HUES48 (cell line): ENCODE measurements around the gene BABAM2.
"Not testable (repeated sequence)": the region's sequence is repeated elsewhere in the genome, so short reads cannot be mapped to it uniquely, and the experiment has no call there.

ENCODE experiments used
- H3K27ac ChIP-seq: one replicate; pipeline ENCODE4 v1.7.0; 2013; ENCODE audit warnings: low read depth, low read length, inconsistent platforms
- H3K27me3 ChIP-seq: 2 replicates; pipeline ENCODE4 v1.6.1; 2013; ENCODE audit warnings: mild to moderate bottlenecking, low read length; ENCODE audit not compliant: control insufficient read depth, insufficient read depth
- H3K36me3 ChIP-seq: 2 replicates; pipeline ENCODE4 v1.6.1; 2013; ENCODE audit warnings: low read length; ENCODE audit not compliant: control insufficient read depth, insufficient read depth
- H3K4me1 ChIP-seq: 2 replicates; pipeline ENCODE4 v1.6.1; 2013; ENCODE audit warnings: mild to moderate bottlenecking, low read length; ENCODE audit not compliant: control insufficient read depth, insufficient read depth
- H3K4me3 ChIP-seq: 2 replicates; pipeline ENCODE4 v1.5.1; 2013; ENCODE audit warnings: mild to moderate bottlenecking, low read depth, low read length
- H3K9ac ChIP-seq: 2 replicates; pipeline ENCODE4 v1.6.1; 2013; ENCODE audit warnings: mild to moderate bottlenecking, low read depth, low read length, moderate library complexity
- H3K9me3 ChIP-seq: 2 replicates; pipeline ENCODE4 v1.6.1; 2013; ENCODE audit warnings: low read length; ENCODE audit not compliant: control insufficient read depth, insufficient read depth

BABAM2 gene

DNA sequence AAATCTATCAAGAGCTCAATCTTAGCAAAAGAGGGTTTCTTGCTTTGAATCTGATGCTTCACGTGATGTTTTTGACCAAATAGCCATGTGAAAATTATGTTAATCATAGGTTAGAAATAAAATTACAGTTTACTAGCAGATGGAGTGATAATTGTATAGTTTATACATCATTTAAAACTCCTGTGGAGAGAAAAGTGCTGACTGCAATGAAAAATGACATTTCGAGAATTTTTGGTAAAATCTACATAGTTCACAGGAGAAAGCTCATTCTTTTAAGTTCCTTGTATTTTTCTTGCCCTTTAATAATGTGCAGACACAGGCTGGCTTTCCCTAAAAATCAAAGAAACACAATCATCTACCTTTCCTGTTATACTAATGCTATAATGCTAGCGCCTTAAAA is 33.6 kb upstream of the BABAM2 start:
- H3K9me3 ChIP-seq, result peaks cover 5% of the 10 kb centered on the region; the same call in 1 of the 2 replicates
- no peaks in the 10 kb centered on the region; the same call in none of the 2 replicates for H3K27me3 ChIP-seq
- no peak overlapping the region for H3K27ac ChIP-seq
- H3K9ac ChIP-seq, result no peak overlapping the region
- H3K4me1 ChIP-seq, result no peaks in the 10 kb centered on the region
- no peak overlapping the region for H3K4me3 ChIP-seq
- no peaks in the 10 kb centered on the region for H3K36me3 ChIP-seq

DNA sequence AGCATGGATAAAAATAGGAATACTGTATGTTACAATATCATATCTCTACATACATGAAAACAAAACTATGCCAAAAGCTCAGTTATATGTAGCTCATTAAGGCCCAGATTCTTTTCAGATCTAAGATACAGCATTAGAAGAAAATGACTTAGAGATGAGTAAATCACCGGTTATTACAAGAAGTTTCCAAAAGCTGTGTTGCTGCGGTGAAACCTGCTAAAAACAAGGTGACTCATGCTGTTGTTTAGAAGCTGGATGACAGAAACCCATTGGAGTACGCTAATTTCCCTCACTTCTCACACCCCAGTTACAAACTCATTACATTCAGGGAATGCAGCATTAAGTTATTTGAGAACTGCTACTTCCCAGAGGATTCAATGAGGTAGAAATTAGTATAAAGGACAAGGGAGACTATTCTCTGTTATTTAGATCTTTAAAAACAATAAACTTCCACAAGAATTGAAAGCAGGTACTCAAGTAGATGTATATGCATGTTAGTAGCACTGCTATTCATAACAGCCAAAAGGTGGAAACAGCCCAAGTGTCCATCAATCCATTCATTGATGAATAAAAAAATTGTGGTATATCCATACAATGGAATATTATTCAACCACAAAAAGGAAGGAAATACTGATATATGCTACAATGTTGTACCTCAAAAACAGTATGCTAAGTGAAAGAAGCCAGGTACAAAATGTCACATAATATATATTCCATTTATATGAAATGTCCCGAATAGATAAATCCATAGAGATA is 32.9 kb upstream of the BABAM2 start:
- no peaks in the 10 kb centered on the region for H3K4me1 ChIP-seq
- no peak overlapping the region for H3K4me3 ChIP-seq
- no peak overlapping the region for H3K9ac ChIP-seq
- H3K27ac ChIP-seq, result no peak overlapping the region
- no peaks in the 10 kb centered on the region; the same call in none of the 2 replicates for H3K27me3 ChIP-seq
- H3K9me3 ChIP-seq, result peaks cover 5% of the 10 kb centered on the region; the same call in 1 of the 2 replicates
- H3K36me3 ChIP-seq, result no peaks in the 10 kb centered on the region

DNA sequence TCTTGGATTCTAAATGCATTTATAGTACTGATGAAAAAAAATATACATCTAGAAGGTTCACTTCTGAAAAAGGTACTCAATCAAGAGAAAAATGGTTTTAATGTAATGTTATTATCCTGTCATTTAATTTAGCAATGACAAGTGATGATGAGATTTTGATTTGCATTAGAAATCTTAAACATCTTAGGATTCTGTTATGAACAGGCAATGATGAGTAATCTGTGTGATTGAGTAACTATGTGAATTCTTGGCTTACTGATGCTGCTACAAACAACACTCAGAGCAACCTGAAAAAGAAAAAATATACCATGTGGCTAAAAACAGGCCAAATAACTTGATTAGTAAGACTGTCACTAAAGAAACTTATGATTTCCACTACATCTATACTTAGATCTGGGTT is 30.4 kb upstream of the BABAM2 start:
- H3K4me1 ChIP-seq, result no peaks in the 10 kb centered on the region
- H3K9ac ChIP-seq, result no peak overlapping the region
- H3K36me3 ChIP-seq, result no peaks in the 10 kb centered on the region
- peaks cover 5% of the 10 kb centered on the region; the same call in 1 of the 2 replicates for H3K9me3 ChIP-seq
- H3K27ac ChIP-seq, result no peak overlapping the region
- no peak overlapping the region for H3K4me3 ChIP-seq
- peaks cover 13% of the 10 kb centered on the region for H3K27me3 ChIP-seq

DNA sequence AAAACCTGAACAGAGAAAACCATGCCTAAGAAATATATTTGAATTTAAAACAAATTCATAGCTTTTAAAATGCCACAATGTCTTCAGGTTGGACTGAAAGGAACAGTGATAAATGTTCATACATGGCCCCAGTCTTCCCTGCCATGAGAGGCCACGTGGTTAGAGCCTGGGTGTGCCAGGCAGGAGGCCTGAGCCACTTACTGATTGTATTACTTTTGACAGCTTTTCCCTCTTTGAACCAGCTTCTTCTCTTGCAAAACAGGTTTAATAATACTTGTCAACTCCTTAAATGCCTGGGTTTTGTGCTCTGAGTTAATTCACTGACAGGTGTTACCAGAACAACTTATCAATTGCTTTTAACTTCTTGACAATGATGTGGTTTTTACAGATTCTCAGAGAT is 27.4 kb upstream of the BABAM2 start:
- Histone ChIP-seq H3K27me3 (peaks cover 13% of the 10 kb centered on the region), H3K9ac (no peak overlapping the region), H3K36me3 (no peaks in the 10 kb centered on the region), H3K4me1 (no peaks in the 10 kb centered on the region), H3K9me3 (no peaks in the 10 kb centered on the region), H3K4me3 (no peak overlapping the region), H3K27ac (no peak overlapping the region)

DNA sequence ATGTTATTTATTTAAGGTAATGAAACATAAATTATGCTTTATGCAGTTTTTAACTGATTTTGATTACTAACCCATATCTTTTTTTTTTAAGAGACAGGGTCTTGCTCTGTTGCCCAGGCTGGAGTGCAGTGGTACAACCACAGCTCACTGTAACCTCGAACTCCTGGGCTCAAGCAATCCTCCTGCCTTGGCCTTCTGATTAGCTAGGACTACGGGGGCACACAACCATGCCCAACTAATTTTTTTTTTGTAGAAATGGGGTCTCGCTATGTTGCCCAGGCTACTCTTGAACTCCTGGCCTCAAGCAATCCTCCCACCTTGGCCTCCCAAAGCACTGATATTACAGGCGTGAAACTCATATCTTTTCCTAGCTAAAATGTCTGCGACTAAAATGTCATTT is 26.6 kb upstream of the BABAM2 start:
- H3K9ac ChIP-seq, H3K36me3 ChIP-seq, H3K27ac ChIP-seq, H3K9me3 ChIP-seq, H3K4me3 ChIP-seq, H3K4me1 ChIP-seq: not testable (repeated sequence)
- peaks cover 13% of the 10 kb centered on the region for H3K27me3 ChIP-seq

DNA sequence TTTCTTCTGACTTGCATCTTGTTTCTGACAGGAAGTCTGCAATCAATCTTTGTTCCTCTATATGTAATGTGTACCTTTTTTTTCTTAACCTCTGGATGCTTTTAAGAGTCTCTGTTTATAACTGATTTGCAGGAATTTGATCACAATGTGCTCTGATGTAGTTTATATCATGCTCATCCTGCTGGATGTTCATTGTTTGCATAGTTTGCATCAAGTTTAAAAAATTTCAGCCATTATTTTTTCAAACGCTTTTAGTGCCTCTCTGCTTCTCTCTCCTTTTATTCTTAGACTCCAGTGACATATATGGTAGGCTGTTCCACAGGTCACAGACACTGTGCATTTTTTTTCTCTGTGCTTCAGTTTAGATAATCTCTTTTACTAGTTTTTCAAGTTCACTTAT is 24.3 kb upstream of the BABAM2 start:
- no peak overlapping the region for H3K4me3 ChIP-seq
- H3K4me1 ChIP-seq, result no peaks in the 10 kb centered on the region
- peaks cover 13% of the 10 kb centered on the region; the same call in 1 of the 2 replicates for H3K27me3 ChIP-seq
- no peak overlapping the region for H3K27ac ChIP-seq
- H3K36me3 ChIP-seq, result no peaks in the 10 kb centered on the region
- H3K9ac ChIP-seq, result no peak overlapping the region
- no peaks in the 10 kb centered on the region for H3K9me3 ChIP-seq

DNA sequence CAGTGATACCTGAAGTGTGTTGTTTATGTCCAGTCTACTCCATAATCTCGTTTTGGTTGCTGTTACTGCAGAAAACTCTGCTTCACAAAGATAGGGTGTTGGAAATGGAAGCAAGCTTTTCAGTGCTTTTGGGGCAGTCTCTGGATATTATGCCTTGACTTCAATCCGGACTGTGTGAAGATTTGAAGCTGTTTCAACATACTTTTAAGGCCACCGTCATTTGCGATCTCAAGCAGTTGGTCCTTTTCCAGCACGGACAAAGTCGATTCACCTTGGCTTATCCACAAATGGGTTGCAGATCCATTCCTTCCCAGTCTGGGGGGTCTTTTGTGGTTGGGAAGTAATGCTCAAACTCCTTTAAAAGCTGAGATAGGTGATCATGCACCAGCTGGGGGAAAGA is 20.8 kb upstream of the BABAM2 start:
- no peaks in the 10 kb centered on the region for H3K4me1 ChIP-seq

DNA sequence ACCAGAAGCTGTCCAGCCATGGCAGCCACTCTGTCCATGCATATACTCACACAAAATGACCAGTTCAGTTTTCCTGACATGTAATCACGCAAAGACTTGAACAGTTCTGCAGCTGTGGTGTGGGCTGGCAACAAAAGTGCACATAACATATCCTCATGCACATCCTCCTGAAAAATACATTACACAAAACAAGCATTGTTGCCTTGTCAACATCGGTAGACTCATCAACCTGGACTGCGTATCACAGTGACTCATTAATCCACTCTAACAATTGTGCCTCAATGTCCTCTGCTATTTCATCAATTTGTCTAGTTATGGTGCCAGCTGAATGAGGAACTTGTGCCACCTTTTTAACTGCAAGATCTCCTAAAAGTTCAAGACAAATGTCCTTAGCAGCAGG is 19.8 kb upstream of the BABAM2 start:
- Histone ChIP-seq H3K27ac (no peak overlapping the region), H3K27me3 (no peaks in the 10 kb centered on the region), H3K36me3 (no peaks in the 10 kb centered on the region), H3K9me3 (no peaks in the 10 kb centered on the region), H3K4me3 (no peak overlapping the region), H3K4me1 (no peaks in the 10 kb centered on the region), H3K9ac (no peak overlapping the region)

More for the DNA sequence above, 20.8 kb upstream of the BABAM2 start:
- H3K9me3 ChIP-seq, result no peaks in the 10 kb centered on the region
- no peaks in the 10 kb centered on the region for H3K27me3 ChIP-seq
- no peak overlapping the region for H3K27ac ChIP-seq
- no peak overlapping the region for H3K4me3 ChIP-seq
- H3K36me3 ChIP-seq, result no peaks in the 10 kb centered on the region
- H3K9ac ChIP-seq, result no peak overlapping the region

DNA sequence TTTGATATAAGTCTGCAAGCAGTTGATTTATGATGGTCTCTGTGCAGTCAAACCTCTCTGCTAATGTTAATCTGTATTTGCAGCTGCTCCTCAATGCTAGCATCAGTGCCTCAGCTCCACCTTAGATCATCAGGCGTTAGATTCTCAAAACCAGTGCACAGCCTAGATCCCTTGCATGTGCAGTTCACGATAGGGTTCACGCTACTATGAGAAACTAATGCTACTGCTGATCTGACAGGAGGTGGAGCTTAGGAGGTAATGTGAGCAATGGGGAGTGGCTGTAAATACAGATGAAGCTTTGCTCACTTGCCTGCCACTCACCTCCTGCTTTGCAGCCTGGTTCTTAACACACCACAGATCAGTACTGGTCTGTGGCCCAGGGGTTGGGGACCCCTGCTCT is 18.7 kb upstream of the BABAM2 start:
- Histone ChIP-seq H3K4me1 (no peaks in the 10 kb centered on the region), H3K9me3 (no peaks in the 10 kb centered on the region)

DNA sequence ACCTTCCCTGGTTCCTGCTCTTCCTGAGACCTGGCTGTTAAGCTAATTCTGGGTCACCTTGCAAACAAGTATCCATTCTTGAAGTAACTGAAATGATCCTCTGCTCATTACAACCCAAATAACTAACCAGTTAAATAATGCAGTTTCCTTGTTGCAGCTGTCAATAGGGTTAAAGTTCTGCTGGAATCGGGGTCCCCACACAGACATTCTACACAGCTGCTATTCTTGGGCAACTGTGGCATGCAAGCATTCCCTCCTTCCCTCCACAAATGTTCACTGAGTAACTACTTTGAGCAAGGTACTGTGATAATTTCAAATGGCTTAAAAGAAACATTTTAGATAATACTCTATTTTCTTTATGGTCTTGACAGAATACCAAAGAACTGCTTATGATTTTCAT is 17.4 kb upstream of the BABAM2 start:
- Histone ChIP-seq H3K9ac (no peak overlapping the region), H3K4me3 (no peak overlapping the region), H3K4me1 (no peaks in the 10 kb centered on the region), H3K27ac (no peak overlapping the region), H3K36me3 (no peaks in the 10 kb centered on the region), H3K27me3 (no peaks in the 10 kb centered on the region), H3K9me3 (no peaks in the 10 kb centered on the region)

More for the DNA sequence above, 18.7 kb upstream of the BABAM2 start:
- Histone ChIP-seq H3K9ac (no peak overlapping the region), H3K36me3 (no peaks in the 10 kb centered on the region), H3K27me3 (no peaks in the 10 kb centered on the region), H3K27ac (no peak overlapping the region), H3K4me3 (no peak overlapping the region)

DNA sequence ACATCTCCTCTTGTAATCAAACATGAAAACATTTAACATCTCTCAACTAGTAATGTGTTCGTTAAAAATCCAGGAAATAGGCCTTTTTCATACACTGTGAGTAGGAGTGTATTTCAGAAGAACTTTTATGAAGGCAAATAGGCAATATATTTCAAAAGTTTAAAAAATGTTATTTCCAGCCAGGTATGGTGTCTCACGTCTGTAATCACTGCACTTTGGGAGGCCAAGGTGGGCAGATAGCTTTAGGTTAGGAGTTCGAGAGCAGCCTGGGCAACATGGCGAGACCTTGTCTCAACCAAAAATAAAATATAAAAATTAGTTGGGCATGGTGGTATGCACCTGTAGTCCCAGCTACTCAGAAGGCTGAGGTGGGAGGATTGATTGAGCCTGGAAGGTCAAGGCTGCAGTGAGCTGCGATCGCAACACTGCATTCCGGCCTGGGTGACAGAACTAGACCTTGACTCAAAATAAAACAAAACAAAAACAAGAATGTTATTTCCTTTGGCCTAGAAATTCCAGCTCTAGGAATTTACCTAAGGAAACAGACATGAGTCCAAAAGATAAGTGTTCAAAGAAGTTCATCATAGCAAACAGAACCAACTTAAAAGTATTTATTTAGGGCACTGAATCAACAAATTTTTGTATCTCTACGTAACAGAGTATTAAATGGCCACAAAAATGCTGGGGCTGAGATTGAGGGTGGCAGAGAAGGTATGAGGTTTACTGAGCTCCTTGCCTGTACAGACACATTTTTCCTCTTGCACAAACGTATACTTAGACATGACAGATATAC is 15.2 kb upstream of the BABAM2 start:
- Histone ChIP-seq H3K9ac (no peak overlapping the region), H3K27me3 (no peaks in the 10 kb centered on the region), H3K4me3 (no peak overlapping the region), H3K27ac (no peak overlapping the region), H3K4me1 (no peaks in the 10 kb centered on the region), H3K36me3 (no peaks in the 10 kb centered on the region), H3K9me3 (no peaks in the 10 kb centered on the region)
